NCI-H1092 (cell line): ENCODE measurements around the gene MAB21L3.

Source experiments
- DNase-seq: peaks from one replicate; lab custom pipeline; 2025; lab: John Stamatoyannopoulos, UW

The MAB21L3 gene

GRCh38 chr1:116166011-116166571, 54.9 kb downstream of the MAB21L3 start:
- DNase-seq, result no peak

GRCh38 chr1:116166655-116167054, 55.5 kb downstream of the MAB21L3 start:
- DNase-seq, result no peak

DNA sequence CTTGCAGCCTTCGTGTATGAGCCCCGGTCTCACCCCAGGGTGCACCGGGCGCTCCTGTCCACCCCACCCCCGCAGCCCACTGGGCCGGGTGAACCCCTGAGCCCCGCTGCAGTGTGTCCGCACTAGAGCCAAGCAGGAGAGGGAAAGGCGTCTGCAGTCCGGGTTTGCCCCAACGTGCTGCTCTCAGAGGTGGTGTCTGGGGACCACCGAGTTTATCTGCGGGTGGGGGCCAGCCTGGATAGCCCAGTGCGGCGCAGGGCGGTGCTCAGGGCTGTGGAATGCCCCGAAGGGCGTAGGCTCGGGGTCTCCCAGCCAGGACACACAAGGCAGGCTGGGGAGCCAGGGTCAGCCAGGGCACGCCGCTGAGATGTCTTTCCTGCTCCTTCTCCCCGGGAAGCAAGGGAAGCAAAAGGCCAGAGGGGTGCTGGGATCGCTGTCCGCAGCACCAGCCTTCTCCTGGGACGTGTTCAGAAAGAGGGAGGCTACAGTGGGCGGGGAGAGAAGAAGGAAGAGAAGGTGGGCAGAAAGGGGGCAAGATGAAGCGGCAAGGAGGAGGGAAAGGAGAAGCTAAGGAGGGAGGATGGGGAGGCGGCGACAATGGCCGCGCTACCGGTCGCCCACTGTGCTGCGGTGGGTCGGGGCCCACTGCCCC, 56.6 kb downstream of the MAB21L3 start:
- DNase-seq, result no peak

DNA sequence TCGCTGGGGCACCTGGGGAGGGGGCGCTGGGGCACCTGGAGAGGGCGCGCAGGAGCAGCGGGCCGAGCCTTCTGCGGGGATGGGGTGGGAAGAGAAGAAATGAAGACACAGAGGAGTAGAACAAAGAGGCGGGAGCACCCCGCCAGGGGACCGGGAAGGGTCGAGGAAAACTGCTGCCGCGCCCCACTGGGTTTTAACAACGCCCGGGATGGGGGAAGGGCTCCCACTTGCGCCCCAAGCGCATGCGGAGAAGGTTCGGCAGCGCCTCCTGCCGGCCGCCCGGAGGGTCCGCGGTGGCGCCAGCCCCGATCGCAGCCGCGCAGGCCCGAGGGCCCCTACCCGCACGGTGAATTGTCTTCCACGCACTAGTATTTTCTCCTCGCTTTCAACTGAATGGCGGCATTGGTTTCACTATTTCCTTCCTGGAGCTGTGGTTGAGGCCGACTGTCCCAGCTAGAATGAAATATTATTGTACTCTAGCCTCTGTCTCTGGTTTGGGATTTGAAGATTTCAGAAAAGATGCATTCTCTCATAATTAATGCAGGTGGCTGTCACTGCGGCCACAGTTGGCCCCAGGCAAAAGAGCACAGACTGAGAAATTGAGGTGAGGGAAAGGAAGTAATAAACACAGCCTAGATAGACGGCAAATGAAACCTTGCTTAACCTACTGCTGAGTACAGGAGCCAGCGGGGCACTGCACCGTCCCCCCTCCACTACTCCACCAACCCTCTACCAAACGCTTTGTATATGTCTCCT, 57.3 kb downstream of the MAB21L3 start:
- DNase-seq, result no peak

GRCh38 chr1:116169898-116170297, 58.7 kb downstream of the MAB21L3 start:
- DNase-seq, result no peak

GRCh38 chr1:116170721-116171589, 59.8 kb downstream of the MAB21L3 start:
- DNase-seq, result no peak

- DNase-seq, result no peak
Measured at GRCh38 chr1:116172666-116173065, 61.5 kb downstream of the MAB21L3 start.

DNA sequence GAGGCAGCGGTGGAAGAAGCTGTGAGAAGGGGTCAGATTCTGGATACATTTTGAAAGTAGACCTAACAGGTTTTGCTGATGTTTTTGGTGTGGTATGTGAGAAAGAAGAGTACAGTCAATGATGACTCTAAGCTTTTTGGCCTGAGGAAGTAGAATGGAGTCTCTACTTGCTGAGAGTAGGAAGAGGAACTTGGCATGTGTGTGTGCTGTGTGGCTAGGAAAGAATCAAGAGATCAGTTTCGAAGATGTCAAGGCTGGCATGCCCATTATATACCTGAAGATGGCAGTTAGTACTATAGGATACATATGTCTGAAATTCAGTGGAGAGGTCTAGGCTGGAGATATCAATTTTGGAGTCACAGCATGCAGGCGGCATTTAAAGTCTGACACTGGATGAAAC, 64.4 kb downstream of the MAB21L3 start:
- no peak for DNase-seq

DNA sequence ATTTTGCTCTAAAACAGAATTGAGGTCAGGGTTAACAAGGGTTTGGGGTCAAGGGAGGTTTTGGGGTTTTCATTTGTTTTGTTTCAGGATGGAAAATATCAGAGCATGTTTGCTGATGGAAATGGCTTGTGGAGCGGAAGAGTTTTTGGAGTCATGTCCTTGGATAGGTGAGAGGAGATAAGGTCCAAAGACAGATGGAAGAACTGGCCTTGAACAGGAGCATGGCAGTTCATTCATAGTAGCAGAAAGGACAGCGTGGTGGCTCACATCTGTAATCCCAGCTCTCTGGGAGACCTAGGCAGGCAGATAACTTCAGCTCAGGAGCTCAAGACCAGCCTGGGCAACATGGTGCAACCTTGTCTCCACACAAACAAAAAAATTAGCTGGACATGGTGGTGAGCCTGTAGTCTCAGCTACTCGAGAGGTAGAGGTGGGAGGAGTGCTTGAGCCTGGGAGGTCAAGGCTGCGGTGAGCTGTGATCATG, 65.1 kb downstream of the MAB21L3 start:
- DNase-seq, result no peak

DNA sequence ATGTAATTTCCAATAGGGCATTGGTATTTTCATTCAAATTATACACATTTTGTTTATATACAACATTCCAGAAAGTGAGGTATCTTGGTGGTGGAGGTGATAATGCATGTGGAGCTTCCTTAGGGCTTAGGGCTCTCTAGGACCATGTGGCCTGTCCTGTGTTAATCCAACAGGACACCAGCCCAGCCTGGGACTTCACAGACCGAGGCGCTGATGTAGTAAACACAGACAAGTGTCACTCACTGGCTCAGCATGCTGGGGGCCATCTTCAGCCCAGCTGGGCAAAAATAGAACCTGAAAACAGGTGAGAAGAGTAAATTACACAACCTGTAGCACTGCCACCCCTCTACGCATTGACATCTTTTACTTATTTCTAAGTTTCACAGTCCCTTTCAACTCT, 66.7 kb downstream of the MAB21L3 start:
- DNase-seq, result no peak

DNA sequence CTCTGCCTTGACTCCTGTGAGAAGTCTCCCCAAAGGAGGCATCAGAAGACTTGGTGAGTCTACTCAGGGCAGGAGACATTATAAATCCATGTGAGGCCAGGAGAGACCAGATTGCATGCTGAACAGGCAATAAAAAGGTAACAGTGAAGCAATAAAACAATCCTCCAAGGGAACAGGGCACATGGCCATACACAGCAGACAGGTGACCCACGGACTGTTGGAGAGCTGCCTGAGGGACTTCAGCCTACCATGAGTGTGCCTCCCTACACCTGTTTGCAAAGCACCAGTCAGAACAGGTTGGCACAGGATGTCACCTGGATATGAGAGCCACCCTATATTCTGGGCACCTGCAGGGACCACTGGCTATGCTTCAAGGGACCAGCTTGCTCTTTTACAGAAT, 67.6 kb downstream of the MAB21L3 start:
- DNase-seq, result no peak

DNA sequence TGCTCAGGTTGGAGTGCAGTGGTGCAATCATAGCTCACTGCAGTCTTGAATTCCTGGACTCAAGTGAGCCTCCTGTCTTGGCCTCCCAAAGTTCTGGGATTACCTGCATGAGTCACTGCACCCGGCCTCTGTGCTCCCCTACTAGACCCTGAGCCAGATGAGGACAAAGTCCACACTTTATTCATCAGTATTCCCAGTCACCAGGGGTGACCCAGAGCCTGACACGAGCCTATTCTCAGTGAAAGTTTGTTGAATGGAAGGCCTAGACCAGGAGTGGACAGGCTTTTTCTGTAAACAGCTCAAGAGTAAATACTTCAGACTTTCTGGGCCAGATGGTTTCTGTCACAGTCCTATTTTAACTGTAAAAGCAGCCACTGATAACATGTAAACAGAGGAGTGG, 68.2 kb downstream of the MAB21L3 start:
- DNase-seq, result no peak

GRCh38 chr1:116179964-116180363, 68.8 kb downstream of the MAB21L3 start:
- no peak for DNase-seq

DNA sequence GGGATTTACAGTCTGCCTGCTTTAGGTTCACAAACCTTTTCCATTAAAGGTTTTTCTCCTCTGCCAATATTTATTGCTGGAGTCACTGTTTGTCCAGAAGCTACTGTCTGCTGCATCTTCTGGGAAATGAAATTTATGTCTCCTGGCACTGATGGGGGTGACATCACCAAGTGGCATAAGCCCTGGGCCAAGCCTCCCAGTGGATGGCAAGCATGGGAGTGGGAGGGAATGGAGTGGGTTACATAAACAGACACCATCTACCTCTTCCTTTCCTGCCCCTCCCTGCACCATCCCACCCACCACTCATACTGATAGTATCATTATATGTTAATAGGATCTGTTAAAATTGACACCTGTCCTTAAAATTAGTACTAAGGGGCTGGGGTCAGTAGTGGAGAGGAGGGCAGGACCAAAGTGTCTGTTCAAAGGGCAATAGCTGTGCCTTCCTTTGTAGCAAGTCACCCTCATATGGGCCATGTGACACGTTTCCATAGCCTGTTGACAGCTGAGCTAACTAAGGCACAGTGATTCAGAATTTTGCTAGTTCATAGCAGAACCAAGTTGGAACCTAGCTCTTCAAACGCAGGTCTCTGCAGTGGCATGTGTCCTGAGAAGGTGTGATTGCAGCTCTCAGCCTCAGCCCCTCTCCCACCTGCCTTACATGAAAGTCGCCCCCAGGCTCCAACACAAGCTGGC, 71.0 kb downstream of the MAB21L3 start:
- no peak for DNase-seq
